Cerebellar nuclear complex (tissue), 1 donor: ENCODE measurements around the gene CFAP300.

ENCODE experiments used
- DNase-seq, 2 experiments: peaks; one replicate each; lab custom pipeline; 2025; lab: John Stamatoyannopoulos, UW

The CFAP300 gene

GRCh38 chr11:102073253-102073652 lies 26.0 kb downstream of the CFAP300 start:
- DNase-seq = no peak

GRCh38 chr11:102079625-102080024 lies 32.4 kb downstream of the CFAP300 start:
- DNase-seq = no peak

GRCh38 chr11:102081313-102081712 lies 34.1 kb downstream of the CFAP300 start:
- DNase-seq = no peak

GRCh38 chr11:102085864-102086551 lies 38.8 kb downstream of the CFAP300 start:
- DNase-seq = no peak

GRCh38 chr11:102097186-102097585 lies 49.9 kb downstream of the CFAP300 start:
- DNase-seq = no peak

GRCh38 chr11:102099755-102100154 lies 52.5 kb downstream of the CFAP300 start:
- DNase-seq = no peak

- no peak for DNase-seq
Observed at GRCh38 chr11:102108734-102109440, 61.6 kb downstream of the CFAP300 start.

- no peak for DNase-seq
Observed at GRCh38 chr11:102109896-102110760, 62.9 kb downstream of the CFAP300 start, which contains the start of gene YAP1. TSS of gene YAP1 (plus strand) at chr11:102110447. CDS start at chr11:102110849, 402 bp downstream.

- no peak for DNase-seq
Observed at GRCh38 chr11:102110761-102111010, 63.4 kb downstream of the CFAP300 start.

GRCh38 chr11:102111011-102111786 lies 64.0 kb downstream of the CFAP300 start:
- DNase-seq = no peak

- DNase-seq = no peak
Observed at GRCh38 chr11:102111787-102112508, 64.7 kb downstream of the CFAP300 start.

GRCh38 chr11:102112509-102112821 lies 65.2 kb downstream of the CFAP300 start:
- no peak for DNase-seq

- DNase-seq = no peak
Observed at GRCh38 chr11:102114032-102114431, 66.8 kb downstream of the CFAP300 start.

GRCh38 chr11:102115557-102115956 lies 68.3 kb downstream of the CFAP300 start:
- DNase-seq = no peak

GRCh38 chr11:102116453-102117205 lies 69.4 kb downstream of the CFAP300 start:
- no peak for DNase-seq

- DNase-seq = no peak
Observed at GRCh38 chr11:102117472-102118113, 70.4 kb downstream of the CFAP300 start.

- DNase-seq = no peak
Observed at GRCh38 chr11:102118937-102119336, 71.7 kb downstream of the CFAP300 start.

GRCh38 chr11:102119997-102120396 lies 72.8 kb downstream of the CFAP300 start:
- no peak for DNase-seq

GRCh38 chr11:102120437-102120973 lies 73.3 kb downstream of the CFAP300 start:
- DNase-seq = no peak

GRCh38 chr11:102121329-102121728 lies 74.1 kb downstream of the CFAP300 start:
- DNase-seq = no peak
